ENCODE data around the gene LOX.

LOX gene

DNA sequence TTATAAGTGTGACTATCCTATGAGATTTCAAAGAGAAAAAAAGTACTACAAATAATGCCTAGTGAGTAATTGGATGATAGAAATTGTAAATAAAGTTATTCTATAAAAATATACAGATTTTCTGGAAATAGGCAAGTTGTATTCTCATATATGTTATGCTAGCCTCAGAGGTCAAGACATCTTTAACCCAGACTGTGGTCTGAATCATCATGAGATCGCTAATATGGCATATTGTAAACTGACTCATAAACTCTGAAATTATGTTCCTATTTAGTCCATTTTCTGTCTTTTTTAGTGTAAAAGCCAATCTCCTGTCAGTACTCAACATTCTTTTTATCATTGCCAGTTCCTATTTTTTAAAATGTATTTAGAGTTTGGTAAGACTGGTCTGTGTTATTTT, 14.2 kb downstream of the LOX start:
- intact Hi-C loops (cut with DNase I) = no loop called here

DNA sequence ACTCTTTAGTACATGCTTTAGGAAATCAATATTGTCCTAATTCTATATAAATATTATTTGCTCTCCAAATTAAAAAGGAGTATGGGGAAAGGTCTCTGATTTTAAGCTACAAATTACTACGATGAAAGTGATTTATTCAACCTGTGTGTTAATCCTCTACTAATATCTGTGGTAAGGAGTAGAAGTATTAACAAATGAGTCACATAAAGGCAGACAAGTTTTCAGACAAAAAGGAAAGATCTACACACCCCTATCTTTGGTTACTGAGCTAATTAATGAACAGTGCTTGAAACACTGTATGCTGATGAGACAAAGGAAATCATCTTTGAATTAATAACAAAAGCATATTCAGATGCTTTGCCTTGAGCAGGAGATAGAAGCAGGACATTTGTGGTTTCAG, 15.9 kb downstream of the LOX start:
- intact Hi-C loops (cut with DNase I) = no loop called here
- DNase-seq = no peak

More for the DNA sequence above, 14.2 kb downstream of the LOX start:
- no peak for DNase-seq

DNA sequence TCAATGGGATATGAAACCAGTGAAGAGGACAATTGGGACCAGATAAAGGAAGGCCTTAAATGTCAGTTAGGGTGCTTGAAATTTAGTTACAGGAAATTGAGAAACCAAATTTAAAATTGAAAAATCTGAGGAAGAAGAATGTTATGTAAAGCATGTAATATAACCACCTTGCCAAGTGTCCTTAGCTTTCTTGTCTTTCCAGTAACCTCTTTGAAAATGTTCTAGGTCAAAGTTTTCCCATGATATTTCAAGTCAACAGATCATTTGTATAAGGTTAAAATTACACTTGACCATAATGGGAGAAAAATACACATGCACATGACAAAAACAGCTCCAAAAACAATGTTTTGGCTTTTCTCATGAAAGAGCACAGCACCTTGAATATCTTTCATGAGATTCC, 21.1 kb downstream of the LOX start:
- DNase-seq = no peak
- intact Hi-C loops (cut with DNase I) = no loop called here

DNA sequence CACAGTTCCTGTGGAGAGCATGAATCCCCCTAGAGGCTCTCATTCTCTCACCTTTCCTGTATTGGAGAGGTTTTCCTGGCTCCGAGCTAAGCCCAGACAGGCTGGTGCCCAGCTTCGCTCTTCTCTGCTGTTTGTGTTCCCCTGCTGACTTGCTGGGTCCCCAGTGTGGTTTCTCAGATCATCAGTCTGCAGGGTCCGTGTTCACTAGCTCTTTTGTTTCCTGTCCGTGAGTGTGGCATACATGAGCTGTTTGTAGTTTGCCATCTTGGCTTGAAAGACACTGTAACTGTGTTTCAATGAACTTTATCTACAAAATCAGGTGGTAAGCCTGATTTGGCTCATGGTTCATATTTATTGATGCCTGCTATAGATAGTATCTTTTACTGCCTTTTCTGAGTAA, 23.8 kb downstream of the LOX start:
- no peak for DNase-seq
- intact Hi-C loops (cut with DNase I) = no loop called here

DNA sequence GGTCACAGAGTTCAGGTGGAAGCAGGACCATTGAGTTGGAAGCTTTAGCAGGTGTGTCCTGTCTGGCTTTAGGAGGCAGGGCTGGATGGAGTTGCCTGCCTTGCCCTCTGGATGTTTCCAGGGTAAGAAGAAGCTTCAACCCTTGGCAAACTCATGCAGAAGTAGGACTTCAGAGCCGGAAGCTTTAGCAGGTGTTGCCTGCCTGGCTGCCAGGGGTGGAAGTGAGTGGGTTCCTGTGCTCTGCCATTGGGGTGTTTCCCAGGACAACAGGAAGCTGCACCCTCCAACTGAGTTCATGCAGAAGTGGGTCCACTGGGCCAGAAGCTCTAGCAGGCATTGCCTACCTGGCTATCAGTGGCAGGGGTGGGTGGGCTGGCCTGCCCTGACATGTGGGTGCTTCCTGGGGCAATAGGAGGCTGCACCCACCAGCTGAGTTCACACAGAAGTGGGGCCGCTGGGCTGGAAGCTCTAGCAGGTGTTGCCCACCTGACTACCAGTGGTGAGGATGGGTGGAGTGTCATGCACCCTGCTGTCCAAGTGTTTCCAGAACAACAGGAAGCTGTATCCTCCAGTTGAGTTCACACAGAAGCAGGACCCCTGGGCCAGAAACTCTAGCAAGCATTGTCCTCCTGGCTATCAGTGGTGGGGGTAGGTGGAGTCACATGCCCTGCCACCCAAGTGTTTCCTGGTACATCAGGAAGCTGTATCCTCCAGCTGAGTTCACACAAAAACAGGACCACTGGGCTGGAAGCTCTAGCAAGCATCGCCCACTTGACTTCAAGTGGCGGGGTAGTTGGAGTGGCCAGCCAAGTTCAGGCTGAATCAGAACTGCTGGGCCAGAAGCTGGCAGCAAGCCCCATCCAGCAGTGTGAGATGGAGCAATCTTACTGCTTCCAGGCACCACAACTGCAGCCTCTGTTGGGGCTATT, 24.6 kb downstream of the LOX start:
- intact Hi-C loops (cut with DNase I) = no loop called here
- no peak for DNase-seq

DNA sequence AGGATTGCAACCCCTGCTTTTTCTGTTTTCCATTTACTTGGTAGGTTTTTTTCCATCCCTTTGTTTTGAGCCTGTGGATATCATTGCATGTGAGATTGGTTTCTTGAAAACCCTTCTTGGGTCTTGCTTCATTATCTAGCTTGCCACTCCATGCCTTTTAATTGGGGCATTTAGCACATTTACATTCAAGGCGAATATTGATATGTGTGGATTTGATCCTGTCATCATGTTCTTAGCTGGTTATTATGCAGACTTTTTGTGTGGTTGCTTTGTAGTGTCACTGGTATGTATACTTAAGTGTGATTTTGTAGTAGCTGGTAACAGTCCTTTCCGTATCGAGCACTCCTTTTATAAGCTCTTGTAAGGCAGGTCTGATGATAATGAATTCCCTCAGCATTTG, 26.5 kb downstream of the LOX start:
- intact Hi-C loops (cut with DNase I) = no loop called here
- no peak for DNase-seq

DNA sequence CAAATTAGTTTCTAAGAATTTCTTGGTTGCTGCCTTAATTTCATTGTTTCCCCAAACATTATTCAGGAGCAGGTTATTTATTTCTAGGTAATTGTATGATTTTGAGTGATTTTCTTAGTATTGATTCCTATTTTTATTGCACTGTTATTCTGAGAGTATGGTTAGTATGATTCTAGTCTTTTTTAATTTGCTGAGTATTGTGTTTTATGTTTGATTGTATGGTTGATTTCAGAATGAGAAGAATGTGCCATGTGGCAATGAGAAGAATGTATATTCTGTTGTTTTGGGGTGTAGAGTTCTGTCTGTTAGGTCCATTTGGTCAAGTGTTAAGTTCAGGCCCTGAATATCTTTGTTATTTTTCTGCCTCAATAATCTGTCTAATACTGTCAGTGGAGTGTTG, 27.1 kb downstream of the LOX start:
- intact Hi-C loops (cut with DNase I) = no loop called here
- no peak for DNase-seq

DNA sequence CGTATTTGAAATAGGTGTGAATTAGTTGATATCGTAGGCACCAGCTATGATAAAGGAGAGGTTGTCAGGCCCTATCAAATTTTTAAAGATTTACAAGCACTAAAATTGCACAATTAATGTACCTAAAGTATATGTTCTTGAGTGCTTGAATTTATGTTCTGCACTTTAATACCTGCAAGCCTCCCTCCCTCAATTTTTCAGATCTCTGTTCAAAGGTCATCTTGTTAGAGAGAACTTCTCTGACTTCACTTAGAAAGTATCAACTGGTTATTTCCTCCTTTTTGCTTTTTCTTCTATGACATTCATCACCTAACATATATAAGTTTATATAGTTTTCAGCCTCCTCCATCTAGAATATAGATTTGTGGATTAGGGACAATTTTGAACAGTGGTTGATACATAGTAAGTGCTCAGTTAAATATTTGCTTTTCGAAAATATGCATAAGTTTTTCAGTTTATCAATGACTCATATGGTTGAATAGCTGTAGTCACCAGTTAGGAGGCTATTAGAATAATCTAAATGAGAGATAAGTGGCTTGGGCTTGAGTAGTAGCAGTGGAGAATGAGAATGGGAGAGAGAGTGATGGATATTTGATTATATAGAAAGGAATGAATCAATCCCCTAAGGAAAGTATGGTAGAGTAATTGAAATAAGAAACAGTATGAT, 37.3 kb downstream of the LOX start:
- no peak for DNase-seq
- intact Hi-C loops (cut with DNase I) = no loop called here

DNA sequence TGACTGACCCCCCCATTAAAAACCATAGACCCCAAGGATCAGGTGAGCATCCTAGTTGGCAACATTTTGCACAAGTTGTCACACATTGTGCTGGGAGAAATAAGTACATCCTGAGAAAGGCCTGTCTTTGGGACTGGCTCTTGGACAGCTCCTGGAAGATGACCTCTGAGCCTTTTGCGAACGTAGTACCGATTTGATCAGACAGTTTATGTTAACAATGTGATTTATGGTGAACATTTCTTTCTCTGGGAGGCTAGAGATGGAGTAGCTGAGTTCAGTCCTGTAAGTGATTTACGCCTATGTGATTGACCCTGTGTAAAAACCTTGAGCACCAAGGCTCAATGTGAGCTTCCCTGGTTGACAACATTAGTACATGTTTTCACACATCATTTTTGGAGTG, 41.7 kb downstream of the LOX start:
- intact Hi-C loops (cut with DNase I) = no loop called here
- no peak for DNase-seq

DNA sequence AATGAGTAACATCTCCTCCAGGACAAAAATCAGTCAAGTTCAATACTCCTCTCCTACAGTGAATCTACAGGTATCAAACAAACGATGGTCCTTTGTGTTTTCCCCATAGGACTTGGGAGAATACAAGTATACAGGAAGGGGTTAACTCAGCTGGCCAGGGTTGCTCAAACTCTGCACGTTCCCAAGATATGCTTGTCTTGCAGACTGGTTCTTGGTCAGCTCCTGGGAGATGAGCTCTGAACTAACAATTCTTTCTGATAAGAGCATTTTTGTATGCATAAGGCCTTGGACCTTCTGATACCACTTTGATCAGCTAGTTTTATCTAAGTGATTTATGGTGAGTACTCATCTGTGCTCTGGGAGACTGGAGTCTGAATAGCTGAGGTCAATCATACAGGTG, 42.1 kb downstream of the LOX start:
- DNase-seq = no peak
- intact Hi-C loops (cut with DNase I) = no loop called here

DNA sequence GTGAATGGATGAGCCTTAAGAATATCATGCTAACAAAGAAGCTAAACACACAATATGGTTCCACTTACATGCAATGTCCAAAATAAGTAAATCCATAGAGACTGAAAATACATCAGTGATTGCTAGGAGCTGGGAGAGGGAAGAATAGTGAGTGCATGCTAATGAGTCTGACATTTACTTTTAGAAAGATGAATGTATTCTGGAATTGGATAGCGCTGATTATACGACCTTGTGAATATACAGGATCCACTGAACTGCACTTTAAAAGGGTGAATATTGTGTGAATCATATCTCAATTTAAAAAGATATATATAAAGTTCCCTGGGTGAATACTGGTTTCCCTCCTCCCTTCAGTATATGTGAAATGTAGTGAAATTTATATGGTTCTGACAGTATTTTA, 46.2 kb downstream of the LOX start:
- intact Hi-C loops (cut with DNase I) = no loop called here

DNA sequence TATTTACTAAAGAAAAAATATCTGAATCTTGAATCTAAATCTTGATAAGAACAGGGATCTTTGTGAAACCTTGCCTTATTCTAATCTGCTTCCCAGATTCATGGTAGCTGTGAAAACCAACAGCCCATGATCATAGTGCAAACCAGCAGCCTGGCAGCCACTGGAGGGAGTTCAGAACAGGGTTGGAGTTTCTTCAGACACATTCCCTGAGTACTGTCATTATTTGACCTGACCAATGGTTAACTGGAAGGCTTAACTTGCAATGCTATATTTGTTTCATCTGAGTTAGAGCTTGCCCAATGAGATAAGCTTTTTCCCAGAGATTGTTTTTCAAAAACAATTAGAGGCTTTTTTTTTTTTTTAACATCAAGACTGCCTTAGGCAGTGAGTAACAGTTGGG, 47.8 kb downstream of the LOX start:
- no peak for DNase-seq
- intact Hi-C loops (cut with DNase I) = no loop called here

More for the DNA sequence above, 46.2 kb downstream of the LOX start:
- DNase-seq = no peak

DNA sequence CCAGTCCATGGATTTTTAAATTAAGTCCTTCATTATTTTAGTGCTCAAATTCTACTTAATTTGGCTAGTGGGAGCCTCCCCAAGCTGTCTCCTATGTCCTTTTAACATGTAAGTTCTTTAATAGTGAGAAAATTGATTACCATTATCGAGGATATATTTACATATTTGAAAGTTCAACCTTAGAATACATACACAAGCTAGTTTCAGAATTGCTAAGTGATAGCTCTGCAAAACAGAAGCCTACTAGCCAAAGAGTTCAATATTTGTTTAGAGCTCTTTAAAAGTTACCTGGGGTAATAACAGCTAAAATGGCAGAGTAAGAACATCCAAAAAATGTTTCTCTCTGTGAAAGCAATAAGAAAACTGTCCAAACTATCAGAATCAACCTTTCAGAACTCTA, 48.2 kb downstream of the LOX start:
- no peak for DNase-seq
- intact Hi-C loops (cut with DNase I) = no loop called here

DNA sequence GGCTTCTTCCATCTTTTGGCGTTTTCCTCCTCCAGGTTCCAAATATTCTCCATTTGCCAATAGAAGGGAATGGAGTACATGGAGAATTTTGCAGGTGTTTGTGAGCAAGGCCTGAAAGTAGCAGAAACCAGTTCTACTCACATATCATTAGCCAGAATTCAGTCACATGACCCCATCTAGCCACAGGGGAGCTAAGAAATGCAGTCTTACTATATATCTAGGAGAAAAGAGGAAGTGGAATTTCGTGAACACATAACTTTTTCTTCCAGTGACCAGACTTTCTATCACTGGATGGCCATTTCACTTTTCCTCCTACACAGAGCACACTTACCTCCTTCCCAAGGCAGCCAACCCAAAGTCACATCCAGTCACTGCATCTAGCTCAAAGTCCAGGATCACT, 55.1 kb downstream of the LOX start:
- intact Hi-C loops (cut with DNase I) = no loop called here
- no peak for DNase-seq

DNA sequence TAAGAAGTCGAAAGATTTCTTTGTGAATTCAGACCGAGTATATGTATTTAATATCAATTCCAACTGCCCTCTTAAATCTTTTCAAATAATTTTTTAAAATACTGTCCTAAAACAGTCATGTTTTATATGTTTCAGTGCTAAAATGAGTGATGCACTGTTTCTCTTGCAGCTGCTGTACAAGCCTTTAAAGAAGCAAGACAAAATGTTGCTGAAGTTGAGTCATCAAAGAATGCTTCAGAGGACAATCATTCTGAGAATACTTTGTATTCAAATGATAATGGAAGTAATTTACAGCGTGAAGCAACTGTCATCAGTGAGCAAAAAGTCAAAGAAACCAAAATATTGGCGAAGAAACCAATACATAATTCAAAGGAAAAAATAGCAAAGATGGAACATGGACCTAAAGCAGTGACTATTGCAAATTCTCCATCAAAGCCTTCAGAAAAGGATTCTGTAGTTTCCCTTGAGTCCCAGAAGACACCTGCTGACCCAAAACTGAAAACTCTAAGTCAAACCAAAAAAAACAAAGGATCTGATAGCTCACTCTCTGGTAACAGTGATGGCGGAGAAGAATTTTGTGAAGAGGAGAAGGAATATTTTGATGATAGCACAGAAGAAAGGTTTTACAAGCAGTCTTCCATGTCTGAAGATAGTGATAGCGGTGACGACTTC, 58.0 kb downstream of the LOX start:
- intact Hi-C loops (cut with DNase I) = no loop called here
- DNase-seq = no peak

DNA sequence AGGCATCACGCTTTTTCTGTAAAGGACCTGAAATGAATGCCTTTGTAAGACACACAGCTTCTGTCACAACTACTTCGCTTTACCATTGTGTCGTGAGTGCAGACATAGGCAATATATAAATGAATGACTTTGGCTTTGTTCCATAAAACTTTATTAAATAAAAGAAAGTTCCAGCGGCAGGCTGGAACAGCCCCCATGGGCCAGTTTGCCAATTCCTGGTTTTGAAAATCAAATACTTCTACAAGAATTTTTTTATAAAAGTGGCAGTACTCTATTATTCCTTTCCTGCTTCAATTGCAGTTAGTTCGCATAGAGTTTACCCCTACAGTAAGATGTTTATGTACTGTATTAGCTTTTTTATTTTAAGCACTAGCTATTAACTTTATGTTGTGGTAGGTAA, 62.6 kb downstream of the LOX start:
- intact Hi-C loops (cut with DNase I) = no loop called here
- DNase-seq = no peak

DNA sequence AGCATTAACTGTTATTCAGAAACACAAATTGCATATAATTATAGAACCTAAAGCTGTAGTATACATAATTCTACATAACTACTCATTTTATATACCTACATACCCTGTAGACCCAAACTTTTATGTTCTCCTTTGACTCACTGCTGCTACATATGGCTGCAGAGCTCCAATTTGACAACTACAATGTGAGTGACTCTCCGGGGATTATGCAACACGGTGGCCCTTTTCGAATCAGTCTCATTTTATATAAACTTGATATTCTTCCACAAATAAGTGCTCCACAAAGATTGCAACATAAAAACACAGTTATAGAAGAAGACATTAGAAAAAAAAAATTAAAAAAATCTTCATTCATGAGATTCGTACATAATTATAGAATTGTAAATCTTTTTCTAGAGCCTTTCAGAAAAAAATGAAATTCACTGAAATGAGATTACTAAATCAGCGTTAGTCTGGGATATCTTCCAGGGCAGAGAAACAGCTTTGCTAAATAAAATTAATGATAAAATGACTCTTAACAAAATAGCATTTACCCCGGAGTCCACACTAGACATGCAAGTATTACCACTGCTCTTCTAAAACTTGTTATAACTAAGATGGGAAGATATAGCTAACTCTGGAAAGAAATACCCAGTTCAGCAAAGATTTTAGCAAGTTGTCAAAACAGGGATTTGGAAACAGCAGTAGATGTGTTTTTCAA, 63.7 kb downstream of the LOX start:
- DNase-seq = no peak
- intact Hi-C loops (cut with DNase I) = no loop called here

All from head of caudate nucleus (tissue), 42 donors.